ENCODE data around the gene CAMK2A.

GRCh38 chr5:150236981-150237754 is 52.4 kb downstream of the CAMK2A start:
- TF ChIP-seq CTCF (IDR thresholded peaks at IDR 0.05) (no peak), POLR2A (IDR thresholded peaks at IDR 0.05) (no peak)

All from Peyer's patch (tissue), 4 donors.